NCI-H128 (cell line): ENCODE measurements around the gene FRMD4B.
"Not testable (repeated sequence)": the region's sequence is repeated elsewhere in the genome, so short reads cannot be mapped to it uniquely, and the experiment has no call there.

Experiments
- DNase-seq: peaks from one replicate; lab custom pipeline; 2025; ENCODE audit not compliant: unreplicated experiment; lab: John Stamatoyannopoulos, UW

The FRMD4B gene

GRCh38 chr3:69288161-69288895 lies 97.6 kb downstream of the FRMD4B start:
- DNase-seq, result peak; percentile 7

GRCh38 chr3:69283913-69284611 lies 101.8 kb downstream of the FRMD4B start:
- no peak for DNase-seq

DNA sequence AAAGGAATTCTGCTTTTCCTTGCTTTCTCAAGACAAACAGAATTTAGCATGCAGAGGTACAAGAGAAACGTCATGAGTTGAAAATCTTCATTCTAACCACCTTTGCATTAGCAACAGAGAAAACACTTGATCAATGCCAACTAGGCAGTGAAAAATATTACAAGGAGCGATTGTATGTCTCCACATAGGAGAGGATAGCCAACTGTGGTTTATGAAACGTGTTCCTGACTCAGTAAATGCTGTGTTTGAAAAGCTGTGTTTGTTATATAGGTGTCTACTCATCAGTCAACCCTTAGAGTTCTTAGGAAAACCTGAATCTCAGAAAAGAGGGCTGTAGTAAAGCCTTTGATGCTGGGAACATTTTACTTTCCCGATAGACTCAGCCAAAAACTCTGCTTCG lies 102.4 kb downstream of the FRMD4B start:
- DNase-seq, result no peak

- no peak for DNase-seq
Observed at GRCh38 chr3:69282181-69282580, 103.7 kb downstream of the FRMD4B start.

GRCh38 chr3:69277403-69277802 lies 108.5 kb downstream of the FRMD4B start:
- not testable (repeated sequence) for DNase-seq

DNA sequence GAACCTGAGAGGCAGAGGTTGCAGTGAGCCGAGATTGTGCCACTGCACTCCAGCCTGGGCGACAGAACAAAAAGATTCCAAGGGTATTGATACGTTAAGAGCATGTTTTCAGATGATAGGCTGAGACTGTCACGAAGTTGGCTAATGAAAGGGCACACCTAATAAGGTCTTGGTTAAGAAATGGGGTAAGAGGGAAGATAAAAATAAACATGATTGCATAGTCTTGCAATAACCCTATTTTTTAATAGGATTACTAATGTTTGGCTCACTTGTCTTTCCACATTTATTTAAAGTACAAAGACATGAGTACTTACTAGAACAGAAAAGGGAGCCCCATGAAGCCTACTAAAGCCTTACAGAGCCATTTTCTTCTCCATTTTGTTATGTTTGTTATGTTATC lies 109.0 kb downstream of the FRMD4B start:
- no peak for DNase-seq

- not testable (repeated sequence) for DNase-seq
Observed at GRCh38 chr3:69276191-69276590, 109.7 kb downstream of the FRMD4B start.

- no peak for DNase-seq
Observed at GRCh38 chr3:69273896-69274295, 112.0 kb downstream of the FRMD4B start.

GRCh38 chr3:69272556-69272955 lies 113.3 kb downstream of the FRMD4B start:
- no peak for DNase-seq

DNA sequence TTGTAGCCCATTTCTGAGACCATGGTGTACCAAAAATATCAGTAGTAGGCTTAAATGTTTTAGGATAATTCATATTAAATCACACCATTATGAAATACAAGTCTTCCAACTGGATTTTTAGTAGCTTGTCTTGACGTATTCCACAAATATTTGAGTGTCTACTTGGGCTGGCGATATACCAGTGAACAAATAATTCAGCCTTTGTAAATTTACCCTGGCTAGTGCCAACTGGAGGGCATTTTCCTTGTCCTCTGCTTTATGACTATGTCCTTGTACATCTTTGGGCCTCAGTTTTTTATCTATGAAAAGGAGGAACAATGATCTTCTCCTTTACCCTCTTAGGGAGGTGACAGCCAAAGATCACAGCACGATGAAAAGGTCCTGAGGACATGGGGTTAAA lies 114.8 kb downstream of the FRMD4B start:
- DNase-seq, result no peak

DNA sequence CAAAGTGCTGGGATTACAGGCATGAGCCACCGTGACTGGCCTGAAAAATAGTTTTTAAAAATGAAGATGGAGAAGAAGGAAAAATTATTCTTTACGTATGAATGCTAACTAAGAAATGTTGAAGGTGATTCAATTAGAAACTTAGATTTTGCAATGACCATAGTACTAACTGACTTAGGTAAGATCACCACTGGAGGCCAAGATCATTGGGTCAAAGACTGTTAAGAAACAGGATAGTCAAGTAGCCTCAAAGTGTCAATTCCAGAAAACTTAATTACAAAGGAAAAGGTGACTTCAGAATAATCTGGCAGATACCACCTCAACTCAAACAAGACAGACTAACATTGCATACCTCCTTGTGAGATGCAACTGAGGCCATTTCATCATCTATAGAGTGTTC lies 119.3 kb downstream of the FRMD4B start:
- no peak for DNase-seq

DNA sequence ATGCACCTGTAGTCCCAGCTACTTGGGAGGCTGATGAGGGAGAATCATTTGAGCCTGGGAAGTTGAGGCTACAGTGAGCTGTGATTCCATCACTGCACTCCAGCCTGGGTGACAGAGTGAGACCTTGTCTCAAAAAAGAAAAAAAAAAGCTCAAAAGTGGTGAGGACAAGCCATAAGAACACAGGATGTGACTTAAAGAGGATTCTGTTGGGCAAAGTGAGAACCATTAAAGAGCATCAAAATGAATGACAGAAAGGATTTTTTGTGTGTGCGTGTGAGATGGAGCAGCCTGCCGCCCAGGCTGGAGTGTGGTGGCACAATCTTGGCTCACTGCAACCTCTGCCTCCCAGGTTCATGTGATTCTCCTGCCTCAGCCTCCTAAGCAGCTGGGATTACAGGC lies 119.8 kb downstream of the FRMD4B start:
- DNase-seq, result not testable (repeated sequence)

DNA sequence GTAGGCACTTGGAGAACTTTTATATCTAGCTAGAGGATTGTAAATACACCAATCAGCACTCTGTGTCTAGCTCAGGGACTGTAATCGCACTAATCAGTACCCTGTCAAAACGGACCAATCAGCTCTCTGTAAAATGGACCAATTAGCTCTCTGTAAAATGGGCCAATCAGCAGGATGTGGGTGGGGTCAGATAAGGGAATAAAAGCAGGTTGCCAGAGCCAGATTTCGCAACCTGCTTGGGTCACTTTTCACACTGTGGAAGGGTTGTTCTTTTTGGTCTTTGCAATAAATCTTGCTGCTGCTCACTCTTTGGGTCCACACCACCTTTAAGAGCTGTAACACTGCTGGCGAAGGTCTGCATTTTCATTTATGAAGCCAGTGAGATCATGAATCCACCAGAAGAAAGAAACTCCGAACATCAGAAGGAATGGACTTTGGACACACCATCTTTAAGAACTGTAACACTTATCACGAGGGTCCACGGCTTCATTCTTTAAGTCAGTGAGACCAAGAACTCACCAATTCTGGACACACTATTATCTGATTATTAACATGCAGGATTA lies 125.0 kb downstream of the FRMD4B start:
- not testable (repeated sequence) for DNase-seq

DNA sequence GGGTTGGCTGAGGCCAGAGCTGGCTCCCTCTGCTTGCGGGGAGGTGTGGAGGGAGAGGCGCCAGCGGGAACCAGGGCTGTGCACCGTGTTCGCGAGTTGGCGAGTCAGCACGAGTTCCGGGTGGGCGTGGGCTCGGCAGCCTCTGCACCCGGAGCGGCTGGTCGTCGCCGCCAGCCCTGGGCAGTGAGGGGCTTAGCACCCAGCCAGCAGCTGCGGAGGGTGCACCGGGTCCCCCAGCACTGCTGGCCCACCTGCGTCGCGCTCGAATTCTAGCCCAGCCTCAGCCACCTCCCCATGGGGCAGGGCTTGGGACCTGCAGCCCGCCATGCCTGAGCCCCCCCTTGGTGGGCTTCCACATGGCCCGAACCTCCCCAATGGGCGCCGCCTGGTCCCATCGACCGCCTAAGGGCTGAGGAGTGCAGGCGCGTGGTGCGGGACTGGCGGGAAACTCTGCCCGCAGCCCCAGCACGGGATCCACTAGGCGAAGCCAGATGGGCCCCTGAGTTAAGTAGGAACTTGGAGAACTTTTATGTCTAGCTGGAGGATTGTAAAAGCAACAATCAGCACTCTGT lies 125.6 kb downstream of the FRMD4B start:
- no peak for DNase-seq

DNA sequence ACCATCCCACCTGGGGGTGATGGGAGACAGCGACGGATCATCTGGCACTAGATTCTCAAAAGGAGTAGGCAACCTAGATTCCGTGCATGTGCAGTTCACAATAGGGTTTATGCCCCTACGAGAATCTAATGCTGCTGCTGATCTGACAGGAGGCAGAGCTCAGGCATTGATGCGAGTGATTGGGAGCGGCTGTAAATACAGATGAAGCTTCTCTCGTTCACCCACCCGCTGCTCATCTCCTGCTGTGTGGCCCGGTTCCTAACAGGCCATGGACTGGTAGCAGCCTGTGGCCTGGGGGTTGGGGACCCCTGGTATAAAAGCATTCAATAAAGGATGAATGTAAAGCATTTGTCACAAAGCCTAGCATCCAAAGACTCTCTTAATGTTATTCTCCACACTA lies 126.8 kb downstream of the FRMD4B start:
- no peak for DNase-seq

- no peak for DNase-seq
Observed at GRCh38 chr3:69255928-69256327, 130.0 kb downstream of the FRMD4B start.

DNA sequence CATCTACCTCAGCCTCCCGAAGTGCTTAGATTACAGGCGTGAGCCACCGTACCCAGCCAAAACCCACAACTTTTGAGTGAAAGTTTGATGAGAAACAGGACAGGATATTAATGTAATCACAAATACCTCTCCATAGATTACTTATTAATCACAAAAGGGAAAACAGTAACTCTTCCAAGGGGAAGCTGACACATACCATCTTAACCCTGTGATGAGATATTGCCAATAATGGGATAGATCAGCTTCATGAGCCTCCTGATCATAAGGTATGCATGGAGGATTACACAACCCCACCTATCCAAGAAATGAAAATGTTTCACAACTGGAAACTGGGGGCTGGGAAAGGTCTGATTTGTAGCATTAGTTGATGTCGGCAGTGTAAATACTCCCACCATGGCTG lies 131.5 kb downstream of the FRMD4B start:
- DNase-seq, result no peak

DNA sequence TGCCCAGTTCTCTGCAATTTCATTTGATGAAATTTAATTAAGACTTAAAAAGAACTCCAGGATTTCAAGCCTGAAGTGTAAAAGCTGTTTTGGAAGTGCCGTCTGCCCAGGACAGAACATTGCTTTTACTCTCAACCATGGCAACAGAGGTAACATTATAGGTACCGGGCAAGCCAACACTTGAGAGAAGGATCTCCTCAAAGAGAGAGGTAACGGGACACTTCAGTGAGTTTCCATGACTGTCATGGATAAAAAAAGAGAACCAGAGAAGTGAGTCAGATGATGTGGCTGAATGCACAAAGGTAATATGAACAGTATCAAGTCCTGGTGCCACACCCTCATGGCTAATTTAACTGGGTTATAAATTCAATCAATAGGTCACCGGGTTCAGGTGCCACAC lies 133.3 kb downstream of the FRMD4B start:
- peak; percentile 23 for DNase-seq

DNA sequence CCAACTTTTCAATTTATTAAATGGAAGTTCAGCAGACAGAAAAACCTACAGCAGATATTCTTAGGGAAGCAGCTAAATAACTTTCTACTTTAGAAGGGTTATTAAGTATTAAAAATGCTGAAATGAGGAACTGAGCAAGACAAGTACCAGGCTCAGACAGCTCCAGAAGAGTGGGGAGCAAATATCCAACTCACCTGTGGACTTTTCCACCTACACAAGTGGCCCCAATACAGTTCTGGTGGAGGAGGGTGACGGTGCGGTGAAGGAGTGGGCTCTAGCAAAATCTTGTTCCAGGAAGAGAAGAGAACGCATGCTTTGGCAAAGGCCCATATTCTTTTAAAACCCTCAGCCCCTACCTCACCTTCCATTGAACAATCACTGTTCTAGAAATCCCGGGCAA lies 133.7 kb downstream of the FRMD4B start:
- no peak for DNase-seq

GRCh38 chr3:69251078-69251805 lies 134.6 kb downstream of the FRMD4B start:
- DNase-seq, result no peak

DNA sequence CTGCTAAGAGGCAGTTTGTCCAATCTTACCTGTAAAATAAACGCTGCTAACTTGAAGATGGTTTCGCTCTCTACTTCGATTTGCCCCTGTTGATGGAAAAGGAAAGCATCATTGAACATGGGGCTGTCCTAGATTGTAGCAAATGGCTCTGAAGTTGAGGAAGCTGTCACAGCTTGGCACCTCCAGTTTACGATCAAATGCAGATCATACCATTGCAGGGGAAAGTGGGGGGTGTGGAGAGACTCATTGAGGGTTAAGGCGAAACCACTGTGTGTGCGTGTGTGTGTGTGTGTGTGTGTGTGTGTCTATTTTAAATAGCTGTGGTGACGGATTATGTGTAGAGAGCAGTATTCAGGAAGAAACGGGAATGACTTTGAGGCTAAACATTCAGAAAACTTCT lies 135.9 kb downstream of the FRMD4B start:
- no peak for DNase-seq
